Uterus (tissue), 4 donors: ENCODE measurements around the gene DIP2B. TPM values are rescaled to one million over a fixed set of nuclear protein-coding genes. Genes with fewer than 3 reads are reported as not detected.

ENCODE experiments used
- DNase-seq, 2 donors: peaks; one replicate each; pipeline ENCODE4 v3.0.0-alpha.2; 2019 to 2020
- H3K27ac ChIP-seq, 2 donors: fragments of 200-600 bp; sonication (generic); 1 replicate in 1 of 2; 2 replicates in 1 of 2; pipeline ENCODE4 v1.5.1; 2016 to 2018
- H3K27me3 ChIP-seq, 2 donors: fragments of 200-600 bp; sonication (generic); one replicate each; pipeline ENCODE4 v1.5.1; 2018 to 2019; ENCODE audit warnings: control low read depth in 1 of 2
- H3K36me3 ChIP-seq, 2 donors: fragments of 200-600 bp; sonication (generic); one replicate each; pipeline ENCODE4 v1.5.1; 2019; ENCODE audit warnings: control low read depth in 1 of 2
- H3K4me1 ChIP-seq, 2 donors: fragments of 200-600 bp; sonication (generic); one replicate each; pipeline ENCODE4 v1.5.1; 2018 to 2019; ENCODE audit warnings: control low read depth in 1 of 2
- H3K4me3 ChIP-seq, 2 donors: fragments of 200-600 bp; sonication (generic); 1 replicate in 1 of 2; 2 replicates in 1 of 2; pipeline ENCODE4 v1.5.1; 2018 to 2019; ENCODE audit warnings: mild to moderate bottlenecking in 1 of 2
- H3K9me3 ChIP-seq, 2 donors: fragments of 200-600 bp; sonication (generic); one replicate each; pipeline ENCODE4 v1.5.1; 2019; ENCODE audit warnings: control low read depth in 1 of 2
- POLR2A ChIP-seq, 2 donors: fragments of 450-650 bp; IDR thresholded peaks; one replicate each; pipeline ENCODE4 v1.6.1; 2016; ENCODE audit warnings: antibody characterized with exemption in 2 of 2, mild to moderate bottlenecking in 1 of 2, moderate library complexity in 1 of 2
- intact Hi-C: fragments of 100-400 bp; cut with DNase I; formaldehyde crosslinking; loops from one replicate; pipeline ENCODE4 v1.15.1; 2023; ENCODE audit warnings: low total_unique reads
- total RNA-seq, 4 donors: library from RNA; depleted of rRNA in 3 of 4; stranded (reverse); fragments of >200 nt in 3 of 4; gene quantifications; one replicate each; pipeline versions ENCODE4 v1.1.0 to v1.2.4, GENCODE V29; 2014 to 2023
- TF ChIP-seq, protein P1 (sequence below), 4 experiments: fragments of 200-600 bp in 2 of 4; fragments of 450-650 bp in 2 of 4; sonication (generic) in 2 of 4; IDR thresholded peaks; one replicate each; pipeline ENCODE4 v1.5.1; 2016 to 2019; ENCODE audit warnings: antibody characterized with exemption in 4 of 4, mild to moderate bottlenecking in 2 of 4, moderate library complexity in 1 of 4
- donor health status: DM: yes; HTN: yes; CAD: no.

DIP2B gene
- total RNA-seq, 4 donors from 2014 or later: 5.6 to 47.0 (median 14.9) TPM

DNA sequence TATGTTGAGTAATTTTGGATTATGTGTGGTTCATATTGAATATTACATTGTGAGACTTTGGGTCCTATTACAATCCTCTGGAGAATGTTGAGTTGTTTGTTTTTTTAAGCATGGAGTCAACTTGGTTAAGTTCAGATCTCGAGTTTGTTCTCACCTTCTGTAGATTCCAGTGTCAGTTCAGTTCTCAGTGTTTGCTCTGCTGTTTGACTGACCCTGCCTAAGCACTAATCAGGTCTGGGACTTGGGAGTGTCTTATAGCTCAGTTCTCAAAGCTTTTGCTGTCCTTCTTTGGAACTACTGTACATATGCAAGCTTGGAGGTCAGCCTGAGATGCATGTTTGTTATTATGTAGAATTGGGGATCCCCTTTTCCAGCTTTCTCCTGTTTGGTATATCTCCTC is 63.1 kb downstream of the DIP2B start:
- H3K4me1 ChIP-seq: peaks cover 5 to 13% of the 10 kb centered on the region in 2 donors
- H3K27ac ChIP-seq: peak overlapping the region; percentile 79 to 85
- TF ChIP-seq, protein P1, sequence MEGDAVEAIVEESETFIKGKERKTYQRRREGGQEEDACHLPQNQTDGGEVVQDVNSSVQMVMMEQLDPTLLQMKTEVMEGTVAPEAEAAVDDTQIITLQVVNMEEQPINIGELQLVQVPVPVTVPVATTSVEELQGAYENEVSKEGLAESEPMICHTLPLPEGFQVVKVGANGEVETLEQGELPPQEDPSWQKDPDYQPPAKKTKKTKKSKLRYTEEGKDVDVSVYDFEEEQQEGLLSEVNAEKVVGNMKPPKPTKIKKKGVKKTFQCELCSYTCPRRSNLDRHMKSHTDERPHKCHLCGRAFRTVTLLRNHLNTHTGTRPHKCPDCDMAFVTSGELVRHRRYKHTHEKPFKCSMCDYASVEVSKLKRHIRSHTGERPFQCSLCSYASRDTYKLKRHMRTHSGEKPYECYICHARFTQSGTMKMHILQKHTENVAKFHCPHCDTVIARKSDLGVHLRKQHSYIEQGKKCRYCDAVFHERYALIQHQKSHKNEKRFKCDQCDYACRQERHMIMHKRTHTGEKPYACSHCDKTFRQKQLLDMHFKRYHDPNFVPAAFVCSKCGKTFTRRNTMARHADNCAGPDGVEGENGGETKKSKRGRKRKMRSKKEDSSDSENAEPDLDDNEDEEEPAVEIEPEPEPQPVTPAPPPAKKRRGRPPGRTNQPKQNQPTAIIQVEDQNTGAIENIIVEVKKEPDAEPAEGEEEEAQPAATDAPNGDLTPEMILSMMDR (IDR thresholded peaks at IDR 0.05): no peak
- no peak for TF ChIP-seq POLR2A (IDR thresholded peaks at IDR 0.05)
- no peaks in the 10 kb centered on the region for H3K27me3 ChIP-seq
- no peaks in the 10 kb centered on the region for H3K36me3 ChIP-seq
- no peak overlapping the region for H3K4me3 ChIP-seq
- intact Hi-C loops: no loop called here
- no peaks in the 10 kb centered on the region for H3K9me3 ChIP-seq
- no peak for DNase-seq

DNA sequence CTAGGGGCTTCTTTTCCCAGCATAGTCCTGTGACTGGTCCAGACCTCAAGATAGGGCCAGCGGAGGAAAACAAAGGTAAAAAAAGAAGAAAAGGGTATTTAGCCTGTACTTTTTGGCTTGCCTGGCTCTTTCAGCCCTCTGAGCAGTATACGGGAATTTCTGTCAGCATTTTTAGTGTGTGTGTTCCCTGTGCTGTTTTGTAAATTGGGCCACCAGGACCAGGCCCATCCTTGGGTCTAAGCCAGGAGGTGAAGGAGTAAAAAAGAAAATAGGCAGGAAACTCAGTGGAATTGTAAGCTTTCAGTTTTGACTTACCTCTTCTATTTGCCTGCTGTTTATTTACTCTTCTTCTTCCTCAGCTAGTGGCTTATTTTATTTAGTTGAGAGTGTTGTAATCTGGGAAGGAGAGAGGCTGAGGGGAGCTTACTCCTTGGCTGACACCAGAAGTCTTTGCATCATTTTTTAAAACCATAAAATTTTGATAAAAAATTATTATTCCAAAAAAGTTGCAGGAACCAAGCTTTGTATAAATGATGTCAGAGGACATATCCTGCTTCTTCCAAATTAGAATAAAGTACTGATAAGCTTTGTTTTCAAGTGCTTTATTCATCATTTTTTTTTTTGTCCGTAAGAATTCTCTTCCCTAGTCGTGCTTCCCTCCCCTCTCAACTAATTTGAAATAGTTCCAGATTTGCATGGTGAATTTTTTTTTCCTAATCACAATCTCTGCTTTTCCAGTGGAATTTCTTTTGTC is 63.7 kb downstream of the DIP2B start:
- no peaks in the 10 kb centered on the region for H3K36me3 ChIP-seq
- intact Hi-C loops: no loop called here
- peak overlapping the region; percentile 79 to 85 for H3K27ac ChIP-seq
- peaks cover 5 to 18% of the 10 kb centered on the region in 2 donors for H3K4me1 ChIP-seq
- no peaks in the 10 kb centered on the region for H3K27me3 ChIP-seq
- DNase-seq: no peak
- no peaks in the 10 kb centered on the region for H3K9me3 ChIP-seq
- H3K4me3 ChIP-seq: peak overlapping the region in 1 of 2 donors; percentile 4
- TF ChIP-seq, protein P1 (IDR thresholded peaks at IDR 0.05): no peak
- no peak for TF ChIP-seq POLR2A (IDR thresholded peaks at IDR 0.05)

DNA sequence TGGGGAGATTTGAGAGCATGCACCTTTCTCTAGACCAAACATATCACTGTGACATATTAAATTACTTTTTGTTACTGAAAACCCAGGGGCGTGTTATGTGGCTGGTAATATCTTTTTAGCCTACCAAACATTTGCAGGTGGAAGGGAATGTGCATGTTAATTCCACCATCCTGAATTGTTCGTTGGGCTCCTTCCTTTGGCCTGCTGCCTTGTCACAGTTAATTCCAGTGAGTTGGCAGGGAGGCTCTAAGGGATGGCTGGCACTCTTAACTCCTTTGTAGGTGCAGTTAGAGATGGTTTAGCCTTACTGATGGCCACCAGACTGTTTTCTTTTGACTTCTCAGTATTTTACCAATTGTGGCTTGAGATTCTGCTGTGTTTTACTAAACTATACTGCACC is 64.5 kb downstream of the DIP2B start:
- Histone ChIP-seq H3K4me3 (no peak overlapping the region), H3K27me3 (no peaks in the 10 kb centered on the region), H3K4me1 (peaks cover 6 to 25% of the 10 kb centered on the region in 2 donors), H3K36me3 (no peaks in the 10 kb centered on the region), H3K27ac (peak overlapping the region; percentile 79 to 85), H3K9me3 (no peaks in the 10 kb centered on the region)
- no peak for TF ChIP-seq POLR2A (IDR thresholded peaks at IDR 0.05)
- TF ChIP-seq, protein P1 (IDR thresholded peaks at IDR 0.05): no peak
- no peak for DNase-seq
- intact Hi-C loops: no loop called here

DNA sequence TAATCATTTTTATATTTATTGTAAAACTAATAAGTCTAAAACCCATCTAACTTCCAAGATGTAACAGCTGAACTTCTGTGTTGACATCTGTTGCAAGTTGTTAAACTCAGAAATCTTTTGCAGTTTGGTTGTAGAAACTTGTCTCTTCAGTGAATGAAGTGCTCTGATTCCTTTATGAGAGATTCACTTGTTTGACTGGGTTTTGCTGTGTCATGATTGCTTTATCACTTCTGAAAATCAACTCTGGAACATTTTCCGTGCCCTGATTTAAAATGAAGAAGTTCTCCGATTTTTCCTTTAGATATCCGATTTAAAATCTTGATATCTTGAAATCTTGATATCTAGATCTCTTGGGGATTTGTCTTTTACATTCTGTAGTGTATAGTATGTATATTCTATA is 65.1 kb downstream of the DIP2B start:
- TF ChIP-seq, protein P1 (IDR thresholded peaks at IDR 0.05): no peak
- no peak for TF ChIP-seq POLR2A (IDR thresholded peaks at IDR 0.05)
- DNase-seq: no peak
- intact Hi-C loops: no loop called here
- no peaks in the 10 kb centered on the region for H3K27me3 ChIP-seq
- H3K9me3 ChIP-seq: no peaks in the 10 kb centered on the region
- H3K4me3 ChIP-seq: no peak overlapping the region
- peaks cover 11 to 25% of the 10 kb centered on the region in 2 donors for H3K4me1 ChIP-seq
- H3K36me3 ChIP-seq: no peaks in the 10 kb centered on the region
- peak overlapping the region; percentile 54 to 79 for H3K27ac ChIP-seq

DNA sequence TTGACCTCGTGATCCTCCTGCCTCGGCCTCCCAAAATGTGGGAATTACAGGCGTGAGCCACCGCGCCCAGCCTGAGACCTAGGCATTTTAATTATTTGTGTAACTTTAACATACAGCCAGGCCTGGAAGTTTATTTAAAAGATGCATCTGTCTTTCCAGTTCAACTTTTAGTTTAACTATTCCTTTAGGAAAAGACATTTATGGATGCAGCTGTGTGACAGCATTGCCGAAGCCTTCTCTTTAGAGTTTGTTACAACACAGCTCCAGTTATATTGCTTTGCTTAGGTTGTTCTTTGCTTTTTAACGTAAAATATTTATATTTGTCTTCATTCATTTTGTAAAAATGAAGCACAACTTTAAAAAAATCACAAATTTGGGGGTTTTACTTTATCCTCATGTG is 67.0 kb downstream of the DIP2B start:
- no peak for DNase-seq
- no peaks in the 10 kb centered on the region for H3K36me3 ChIP-seq
- peaks cover 24 to 25% of the 10 kb centered on the region in 2 donors for H3K4me1 ChIP-seq
- H3K4me3 ChIP-seq: no peak overlapping the region
- TF ChIP-seq, protein P1 (IDR thresholded peaks at IDR 0.05): no peak
- TF ChIP-seq POLR2A (IDR thresholded peaks at IDR 0.05): no peak
- no peaks in the 10 kb centered on the region for H3K9me3 ChIP-seq
- H3K27me3 ChIP-seq: no peaks in the 10 kb centered on the region
- peak overlapping the region; percentile 22 to 57 for H3K27ac ChIP-seq
- intact Hi-C loops: no loop called here
